NCI-H526 (cell line): ENCODE data around the gene DEFB129.
A peak's percentile ranks its signal among the peaks of the same experiment; 100 is the strongest.
"Not testable (repeated sequence)": the region's sequence is repeated elsewhere in the genome, so short reads cannot be mapped to it uniquely, and the experiment has no call there.

Experiments used
- DNase-seq, 2 experiments: peaks; one replicate each; lab custom pipeline; 2025; lab: John Stamatoyannopoulos, UW

The DEFB129 gene

DNA sequence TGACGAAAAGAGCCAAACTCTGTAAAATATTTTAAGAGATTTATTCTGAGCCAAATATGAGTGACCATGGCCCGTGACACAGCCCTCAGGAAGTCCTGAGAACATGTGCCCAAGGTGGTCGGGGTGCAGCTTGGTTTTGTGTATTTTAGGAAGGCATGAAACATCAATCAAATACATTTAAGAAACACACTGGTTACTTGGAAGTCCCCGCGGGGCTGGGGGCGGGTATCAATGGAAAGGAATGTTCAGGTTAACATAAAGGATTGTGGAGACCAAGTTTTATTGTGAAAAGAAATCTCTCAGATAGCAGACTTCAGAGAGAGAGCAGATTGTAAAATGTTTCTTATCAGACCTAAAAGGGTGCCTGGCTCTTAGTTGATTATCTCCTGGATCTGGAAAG lies 26.4 kb downstream of the DEFB129 start:
- not testable (repeated sequence) for DNase-seq

DNA sequence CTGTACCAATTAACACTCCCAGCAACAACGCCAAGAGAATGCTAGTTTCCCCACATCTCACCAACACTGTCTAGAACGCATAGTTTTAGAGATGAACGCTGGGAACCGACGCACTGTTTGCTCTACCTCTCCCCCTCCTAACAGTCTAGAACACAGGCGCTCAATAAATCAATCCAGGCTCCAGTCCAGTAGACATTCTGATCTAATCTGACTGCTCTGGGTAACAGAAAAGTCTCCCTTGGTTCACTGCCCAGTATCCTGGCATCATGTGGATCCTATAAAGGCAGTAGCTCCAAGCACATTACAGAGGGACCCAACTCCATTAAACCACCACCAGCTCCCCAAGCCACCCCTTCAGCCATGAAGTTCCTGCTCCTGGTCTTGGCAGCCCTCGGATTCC lies 30.4 kb downstream of the DEFB129 start, which contains the start of gene DEFB132:
TSS of gene DEFB132 (plus strand) at position 306 of the 400 bp plus-strand sequence. CDS start at position 361, 55 bp downstream.
- DNase-seq = no peak

DNA sequence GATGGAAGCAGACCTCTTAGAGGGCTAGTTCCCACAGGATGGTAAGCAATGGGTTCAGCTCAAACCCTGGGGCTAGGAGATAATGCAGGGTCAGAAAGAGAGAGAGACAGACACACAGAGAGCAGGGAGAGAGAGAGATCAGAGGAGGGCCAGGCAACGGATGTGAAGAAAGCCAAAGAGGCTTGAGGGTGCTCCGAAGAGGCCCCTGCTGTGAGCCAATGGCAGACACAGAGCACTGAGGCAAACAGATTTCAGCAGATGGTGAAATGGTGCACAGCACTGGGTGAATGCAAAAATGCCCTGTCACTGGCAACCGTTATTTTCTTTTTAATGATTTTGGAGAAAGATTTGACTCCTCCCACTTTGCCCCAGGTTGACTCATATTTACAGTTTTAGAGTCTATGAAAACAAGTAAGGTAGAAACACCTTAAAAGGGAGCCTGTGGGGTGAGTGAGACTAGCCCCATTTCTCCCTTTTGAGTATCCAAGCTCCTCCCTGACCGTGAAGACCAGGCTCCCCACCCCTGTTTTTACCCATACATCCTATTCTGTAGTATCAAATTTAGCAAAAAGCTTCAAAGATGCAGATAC lies 31.3 kb downstream of the DEFB129 start:
- no peak for DNase-seq

DNA sequence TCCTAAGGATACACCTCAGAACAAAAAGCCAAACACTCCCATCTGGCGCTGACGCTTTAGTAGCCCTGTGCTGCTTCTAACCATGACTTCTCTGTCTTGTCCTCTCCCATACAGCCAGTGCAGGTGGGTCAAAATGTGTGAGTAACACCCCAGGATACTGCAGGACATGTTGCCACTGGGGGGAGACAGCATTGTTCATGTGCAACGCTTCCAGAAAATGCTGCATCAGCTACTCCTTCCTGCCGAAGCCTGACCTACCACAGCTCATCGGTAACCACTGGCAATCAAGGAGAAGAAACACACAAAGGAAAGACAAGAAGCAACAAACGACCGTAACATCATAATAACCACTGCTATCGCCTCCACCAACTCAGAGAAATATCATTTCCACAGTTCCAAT lies 31.9 kb downstream of the DEFB129 start:
- no peak for DNase-seq

DNA sequence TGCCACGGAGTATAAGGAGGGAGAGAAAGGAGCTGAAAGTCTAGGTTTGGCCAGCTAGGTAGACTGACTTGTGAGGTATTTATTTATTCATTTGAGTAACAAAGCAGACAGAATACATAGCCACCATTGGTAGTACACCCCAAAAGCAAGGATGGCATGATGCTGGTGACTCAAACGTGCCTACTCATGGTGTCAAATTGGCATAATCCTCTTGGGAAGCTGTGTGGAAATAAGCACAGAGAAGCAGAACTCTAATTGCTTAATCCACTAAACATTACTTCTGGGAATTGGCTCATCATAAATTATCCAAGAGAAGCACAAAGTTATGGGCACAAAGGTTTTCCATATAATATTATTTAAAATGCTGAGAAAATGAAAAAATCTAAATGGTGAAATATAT lies 32.9 kb downstream of the DEFB129 start:
- DNase-seq = no peak

DNA sequence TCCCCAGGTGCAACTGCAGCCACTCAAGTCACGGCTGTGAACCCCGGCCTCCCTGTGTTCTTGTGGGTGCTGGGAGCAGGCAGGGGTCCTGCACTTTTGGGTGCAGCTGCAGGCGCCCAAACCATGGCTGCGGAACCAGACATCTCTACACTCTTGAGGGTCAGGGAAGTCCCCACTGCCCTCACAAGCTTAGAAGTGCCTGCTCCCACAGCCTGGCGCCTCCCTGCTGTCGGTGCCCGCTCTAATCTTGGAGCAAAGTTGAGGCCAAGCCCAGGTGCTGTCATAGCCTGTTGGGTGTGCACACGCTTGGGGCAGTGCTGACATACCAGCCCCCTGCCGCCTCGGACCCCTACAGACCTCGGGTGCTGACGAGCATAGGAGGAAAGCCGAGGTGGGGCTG lies 36.6 kb downstream of the DEFB129 start:
- no peak for DNase-seq

DNA sequence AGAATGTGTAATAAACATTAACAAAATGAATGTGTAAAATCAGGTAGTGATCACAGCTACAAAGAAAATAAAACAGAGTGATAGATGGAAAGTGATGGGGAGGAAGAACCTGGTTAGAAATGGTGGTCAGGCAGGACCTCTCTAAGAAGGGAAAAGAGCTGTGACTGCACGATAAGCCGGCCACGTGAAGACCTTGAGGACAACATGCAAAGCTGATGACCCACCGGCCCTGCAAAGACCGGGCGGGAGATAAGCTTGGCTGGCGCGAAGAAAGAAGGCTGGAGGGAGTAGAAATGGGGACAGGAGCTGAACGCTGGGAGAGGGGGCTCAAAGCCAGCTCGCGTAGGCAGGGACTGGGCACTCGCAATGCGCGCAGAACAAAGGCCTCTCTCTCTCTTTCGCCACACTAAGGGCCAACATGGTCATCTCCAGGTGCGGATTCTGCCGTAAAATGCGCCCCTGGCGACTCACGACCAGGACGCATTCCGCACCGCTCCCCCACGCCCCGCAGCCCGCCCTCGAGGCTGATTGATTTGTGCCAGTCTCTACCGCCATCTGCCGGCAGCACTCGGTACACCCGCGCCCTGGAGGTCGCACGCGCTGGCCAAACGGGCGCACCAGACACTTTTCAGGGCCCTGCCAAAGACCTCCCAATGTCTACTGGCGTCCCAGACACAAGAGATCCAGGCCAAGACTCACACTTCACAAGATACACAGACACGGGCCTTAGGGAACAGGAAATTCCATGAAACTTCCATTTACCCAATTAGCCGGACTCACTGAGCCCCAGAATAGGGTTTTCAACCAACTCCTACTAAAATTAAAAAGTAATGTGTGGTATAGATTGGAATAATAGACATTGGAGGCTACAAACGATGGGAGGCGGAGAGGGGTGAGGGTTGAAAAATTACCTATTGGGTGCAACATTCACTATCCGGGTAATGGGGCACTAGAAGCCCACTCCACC lies 39.8 kb downstream of the DEFB129 start:
- peak; percentile 80 to 97 for DNase-seq

DNA sequence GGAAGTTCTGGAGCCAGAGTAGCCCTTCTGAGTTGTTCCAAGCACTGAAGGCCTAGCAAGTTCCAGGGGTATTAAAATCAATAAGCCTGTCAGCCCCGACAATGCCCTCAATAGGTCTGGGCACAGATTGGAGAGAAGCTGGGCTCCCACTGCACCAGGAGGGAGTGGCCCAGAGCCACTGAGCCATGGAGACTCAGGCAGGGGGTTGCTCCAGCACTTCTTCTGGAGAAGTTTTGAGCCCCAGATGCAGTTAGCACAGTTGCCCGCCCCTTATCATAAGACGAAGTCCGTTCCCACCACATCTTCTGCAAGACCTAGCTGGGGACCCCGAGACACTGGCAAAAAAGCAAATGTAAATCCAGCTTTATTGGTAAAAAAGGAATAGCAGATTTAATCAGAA lies 43.5 kb downstream of the DEFB129 start:
- no peak for DNase-seq

DNA sequence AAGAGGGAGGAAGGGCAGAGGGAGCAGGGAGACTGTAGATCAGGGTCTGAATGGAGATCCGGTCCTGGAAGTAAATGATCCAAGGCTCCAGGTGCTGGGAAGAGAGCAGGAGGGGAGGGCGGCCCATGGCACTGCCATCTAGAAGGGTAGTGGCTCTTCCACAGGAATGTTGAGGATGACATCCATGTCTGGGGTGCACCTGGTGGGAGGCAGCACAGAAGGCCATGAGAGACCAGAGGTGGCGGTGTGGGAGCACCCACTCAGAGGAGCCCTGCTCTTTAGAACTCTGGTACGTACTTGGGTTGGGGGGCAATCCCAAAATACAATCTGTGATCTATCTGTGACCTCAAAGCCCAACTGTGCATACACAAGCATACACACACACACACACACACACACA lies 44.0 kb downstream of the DEFB129 start:
- DNase-seq = no peak

DNA sequence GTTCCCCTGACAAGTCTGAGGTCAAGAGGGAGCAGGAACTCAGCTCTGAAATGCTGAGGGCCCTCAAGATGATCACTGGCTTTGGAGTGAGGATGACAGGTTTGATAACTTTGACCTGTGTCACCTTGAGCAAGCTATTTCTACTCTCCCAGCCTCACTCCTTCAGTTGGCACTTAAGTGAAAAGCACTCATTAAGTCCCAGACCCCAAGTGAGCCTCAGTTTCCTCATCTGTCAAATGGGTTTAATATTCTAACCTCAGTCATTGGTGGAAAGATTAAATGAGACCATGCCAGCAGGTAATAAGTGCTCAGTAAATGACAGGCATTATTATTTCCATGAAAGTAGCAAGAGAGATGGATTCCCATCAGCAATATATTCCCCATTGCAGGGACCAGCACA lies 44.5 kb downstream of the DEFB129 start:
- no peak for DNase-seq

DNA sequence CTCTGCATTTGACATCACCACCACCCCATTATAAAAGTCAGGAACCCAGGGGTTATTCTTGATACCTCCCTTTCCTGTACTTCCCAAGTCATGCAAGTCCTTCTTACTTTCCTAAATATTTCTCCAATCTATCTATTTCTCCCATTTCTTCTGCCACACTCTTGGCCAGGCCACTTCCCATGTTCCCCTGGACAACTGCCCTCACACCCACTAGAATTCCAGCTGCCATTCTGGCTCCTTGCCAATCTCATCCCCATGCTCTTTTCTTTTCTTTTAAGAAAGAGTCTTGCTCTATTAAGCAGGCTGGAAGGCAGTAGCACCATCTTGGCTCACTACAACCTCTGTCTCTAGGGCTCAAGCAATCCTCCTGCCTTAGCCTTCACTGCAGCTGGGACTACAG lies 45.7 kb downstream of the DEFB129 start:
- no peak for DNase-seq

DNA sequence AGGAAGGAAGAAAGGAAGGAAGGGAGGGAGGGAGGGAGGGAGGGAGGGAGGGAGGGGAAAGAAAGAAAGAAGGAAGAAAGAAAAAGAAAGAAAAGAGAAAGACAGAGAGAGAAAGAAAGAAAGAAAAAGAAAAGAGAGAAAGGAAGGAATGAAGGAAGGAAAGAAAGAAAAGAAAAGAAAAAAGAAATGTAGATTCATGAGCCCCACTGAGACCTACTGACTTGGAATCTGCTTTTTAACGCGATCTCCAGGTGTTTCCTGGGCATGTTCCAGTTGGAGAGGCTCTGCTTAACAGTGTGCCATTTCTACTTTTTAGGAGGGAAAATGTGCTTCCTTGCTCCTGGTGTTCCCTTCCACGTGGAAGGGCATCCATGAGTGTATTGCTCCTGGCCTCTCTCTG lies 46.8 kb downstream of the DEFB129 start:
- DNase-seq = no peak

DNA sequence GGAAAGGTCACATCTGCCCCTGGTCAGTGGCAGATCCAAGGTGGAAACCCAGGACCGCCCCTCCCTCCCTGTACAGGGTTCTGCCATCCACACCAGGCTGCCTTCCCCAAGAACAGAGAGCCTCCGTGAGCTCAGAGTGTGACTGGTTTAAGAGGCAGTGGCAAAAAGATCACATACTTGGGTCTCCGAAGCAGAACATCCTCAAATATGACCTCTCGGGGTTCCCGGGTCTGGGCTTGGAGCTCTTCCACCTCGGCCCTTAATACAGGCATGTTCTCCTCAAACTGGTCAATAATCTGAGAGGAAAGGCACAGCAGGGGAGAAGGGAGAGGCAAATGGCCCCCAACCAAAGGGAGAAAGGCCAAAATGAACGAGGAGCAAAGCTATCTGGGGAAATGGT lies 48.7 kb downstream of the DEFB129 start:
- no peak for DNase-seq

DNA sequence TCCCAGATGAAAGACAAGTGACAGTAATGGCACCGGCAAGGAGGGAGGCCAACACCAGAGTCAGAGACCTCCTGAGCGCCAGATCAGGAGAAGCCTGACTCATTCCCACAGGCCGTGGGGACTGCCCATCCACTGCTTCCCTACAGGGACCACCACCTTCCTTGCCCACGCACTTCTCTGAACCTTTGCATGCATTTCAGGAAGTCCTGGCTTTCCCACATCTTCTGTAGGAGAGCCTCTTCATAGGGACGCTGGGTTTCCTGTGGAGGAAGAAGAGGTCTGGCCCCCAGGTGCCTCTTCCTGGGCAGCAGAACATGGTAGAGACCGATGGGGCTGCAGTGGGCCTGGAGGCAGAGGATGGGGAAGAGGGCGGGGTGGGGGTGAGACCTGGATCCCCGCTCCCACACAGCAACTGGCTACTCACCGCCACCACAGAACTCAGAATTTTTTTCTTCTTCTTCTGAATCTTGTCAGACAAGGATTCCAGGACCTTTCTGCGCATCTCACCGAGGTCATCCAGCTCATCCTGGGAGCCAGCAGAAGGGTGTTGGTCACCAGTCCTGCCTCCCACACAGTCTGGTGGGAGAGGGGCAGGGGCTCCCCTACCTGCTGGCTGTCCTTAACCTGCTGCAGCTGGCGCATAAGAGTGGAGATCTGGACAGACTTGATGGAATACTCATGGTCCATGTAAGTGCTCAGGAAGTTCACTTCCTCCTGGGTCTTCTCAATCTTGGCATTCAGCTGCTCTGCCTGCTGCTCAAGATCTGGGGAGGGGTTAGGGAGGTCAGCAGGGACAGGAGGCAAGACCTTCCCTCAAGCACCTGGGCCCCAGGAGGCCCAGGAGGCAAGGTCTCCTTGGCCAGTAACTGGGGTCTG lies 49.8 kb downstream of the DEFB129 start:
- no peak for DNase-seq

DNA sequence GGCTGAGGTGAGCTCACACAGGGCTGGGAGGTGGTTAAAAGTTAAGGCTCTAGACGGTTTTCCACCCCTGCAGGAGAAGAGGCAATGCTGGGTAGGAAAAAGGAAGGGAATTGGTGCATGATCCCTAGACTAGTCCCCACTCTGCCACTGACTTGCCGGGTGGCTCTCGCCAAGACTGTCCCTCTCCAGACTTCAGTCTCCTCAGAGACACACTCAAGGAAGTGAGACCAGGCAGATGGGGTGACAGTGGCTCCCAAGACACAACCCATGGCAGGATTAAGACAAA lies 50.4 kb downstream of the DEFB129 start:
- DNase-seq = no peak

DNA sequence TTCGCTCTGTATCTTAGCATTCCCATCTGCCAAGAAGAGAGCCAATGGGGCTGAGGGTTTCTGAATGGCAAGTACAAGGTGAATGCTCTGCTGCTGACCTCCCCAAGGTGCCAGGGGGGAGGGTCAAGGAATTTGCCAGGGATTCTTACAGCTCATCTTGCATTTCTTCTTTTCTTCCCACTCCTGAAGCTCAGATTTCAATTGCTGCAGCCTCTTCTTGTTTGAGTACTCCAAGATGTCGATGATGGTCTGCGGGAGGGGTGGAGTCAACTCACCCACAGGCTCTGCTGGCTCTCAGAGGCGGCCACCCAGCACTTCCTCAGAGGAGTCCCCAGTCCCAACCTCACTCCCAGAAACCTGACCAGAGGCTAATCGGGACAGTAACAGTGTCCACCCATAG lies 51.1 kb downstream of the DEFB129 start:
- DNase-seq = no peak

DNA sequence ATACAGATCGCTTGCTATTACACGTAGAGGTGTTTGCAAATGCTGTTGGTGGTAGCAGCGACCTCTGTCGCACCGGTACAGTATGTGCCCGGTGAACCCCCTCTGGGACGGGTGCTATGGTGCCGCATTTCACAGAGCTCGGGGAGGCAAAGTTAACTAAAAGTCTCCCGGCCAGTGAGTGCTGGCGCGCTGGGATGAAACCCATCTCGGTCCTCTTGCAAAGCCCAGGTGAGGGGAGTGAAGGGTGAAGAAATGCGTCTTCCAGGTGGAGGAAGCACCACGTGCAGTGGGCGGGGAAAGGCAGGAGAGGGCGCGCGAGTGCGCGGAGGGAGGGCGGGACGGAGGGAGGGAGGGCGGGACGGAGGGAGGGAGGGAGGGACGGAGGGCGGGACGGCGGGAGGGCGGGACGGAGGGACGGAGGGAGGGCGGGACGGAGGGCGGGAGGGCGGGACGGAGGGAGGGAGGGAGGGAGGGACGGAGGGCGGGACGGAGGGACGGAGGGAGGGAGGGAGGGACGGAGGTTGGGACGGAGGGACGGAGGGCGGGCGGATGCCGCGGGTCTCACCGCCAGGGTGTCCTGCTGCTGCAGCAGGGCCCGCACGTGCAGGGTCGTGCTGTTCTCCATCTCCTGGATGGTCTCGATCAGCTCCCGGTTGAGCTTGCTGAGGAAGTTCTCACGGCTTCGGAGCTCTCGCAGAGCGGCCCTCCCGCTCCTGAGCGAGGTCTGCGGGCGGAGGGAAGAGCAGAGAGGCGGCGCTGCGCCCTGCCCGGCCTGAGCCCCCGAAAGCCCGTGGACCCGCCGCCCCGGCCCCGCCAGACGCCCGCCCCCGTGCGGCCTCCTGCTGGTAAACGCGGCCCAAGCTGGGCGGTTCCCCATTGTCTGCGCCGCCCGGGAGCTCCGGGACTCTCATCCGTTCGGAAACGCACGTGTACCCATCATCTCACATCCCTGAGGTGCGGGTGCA lies 51.8 kb downstream of the DEFB129 start:
- no peak for DNase-seq
